ENCODE results near the gene MBD6. TPM values are rescaled to one million over a fixed set of nuclear protein-coding genes. Genes with fewer than 3 reads are reported as not detected.

MBD6 gene
- total and polyA plus RNA-seq, 2 of the 4 experiments (the other 2 are of a cell fraction) = 0.90 to 9.3 TPM

DNA sequence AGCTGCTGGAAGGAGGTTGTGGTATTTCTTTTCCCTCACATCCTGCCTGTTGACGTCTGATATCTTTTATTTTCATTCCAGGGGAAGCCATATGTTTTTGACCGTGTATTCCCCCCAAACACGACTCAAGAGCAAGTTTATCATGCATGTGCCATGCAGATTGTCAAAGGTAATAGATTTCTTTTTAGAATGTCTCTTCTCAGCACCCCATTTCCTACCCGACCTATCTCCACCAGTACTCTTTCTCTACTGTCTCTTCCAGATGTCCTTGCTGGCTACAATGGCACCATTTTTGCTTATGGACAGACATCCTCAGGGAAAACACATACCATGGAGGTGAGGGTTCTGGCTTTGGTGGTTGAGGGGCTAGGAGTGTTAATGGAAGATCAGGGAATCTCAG, 40.7 kb downstream of the MBD6 start:
- Histone ChIP-seq H2BK15ac (ENCODE audit: low read depth, low read length) (no peak overlapping the region), H2BK5ac (ENCODE audit: low read depth, low read length, poor library complexity, severe bottlenecking) (no peak overlapping the region), H3K4me2 (ENCODE audit: low read depth, low read length) (no peak overlapping the region), H3K18ac (ENCODE audit: low read depth, low read length) (no peak overlapping the region), H3K27me3 (ENCODE audit: control insufficient read depth, insufficient read depth, low read length) (peaks cover 13% of the 10 kb centered on the region), H3K23ac (ENCODE audit: low read depth, low read length) (no peak overlapping the region), H2AFZ (replicated peaks; ENCODE audit: low read length, poor library complexity) (no peak overlapping the region), H3K36me3 (ENCODE audit: control insufficient read depth, insufficient read depth, low read length) (no peaks in the 10 kb centered on the region), H4K8ac (ENCODE audit: low read depth in 2 of 2, low read length in 2 of 2) (no peak overlapping the region), H3K4me3 (ENCODE audit: insufficient read depth, low read depth, low read length) (no peak overlapping the region), H3K27ac (ENCODE audit: insufficient read depth, low read length) (no peak overlapping the region), H4K20me1 (ENCODE audit: insufficient read depth, low read length) (no peaks in the 10 kb centered on the region), H3K9me3 (ENCODE audit: control insufficient read depth, insufficient read depth, low read length) (no peaks in the 10 kb centered on the region), H3K9ac (ENCODE audit: low read depth, low read length) (no peak overlapping the region), H3K4ac (ENCODE audit: low read depth, low read length) (no peak overlapping the region), H4K91ac (ENCODE audit: insufficient read depth, low read depth, low read length) (no peak overlapping the region), H2AK9ac (replicated peaks; ENCODE audit: low read depth, low read length, poor library complexity) (no peak overlapping the region), H2BK120ac (ENCODE audit: low read depth, low read length) (no peak overlapping the region), H3K79me1 (ENCODE audit: low read depth in 1 of 2, low read length in 2 of 2) (no peaks in the 10 kb centered on the region), H3K9me1 (ENCODE audit: insufficient read depth, low read length) (no peaks in the 10 kb centered on the region), H2AK5ac (ENCODE audit: low read depth, low read length) (no peak overlapping the region), H3K56ac (ENCODE audit: extremely low read depth, insufficient read depth, low read length) (no peak overlapping the region), H3K4me1 (ENCODE audit: control insufficient read depth, insufficient read depth, low read length) (no peaks in the 10 kb centered on the region), H4K5ac (ENCODE audit: low read depth, low read length) (no peak overlapping the region), H2BK20ac (ENCODE audit: low read depth, low read length) (no peak overlapping the region), H3K14ac (replicated peaks; ENCODE audit: low read depth, low read length) (no peak overlapping the region)
- ChIA-PET POLR2A (ENCODE audit: unreplicated experiment) (no interaction called here), CTCF (no interaction called here)
- dilution Hi-C loops (cut with HindIII; ENCODE audit: low sequenced_read_pairs, unreplicated experiment) = loop anchor here (25.0 kb wide), 1 partner anchor 99 kb away; no protein-coding TSS in a partner anchor
- TF ChIP-seq NFE2L2 (IDR thresholded peaks at IDR 0.05; ENCODE audit: low read depth, low read length) = no peak
- no peak for TF ChIP-seq MAFK (IDR thresholded peaks at IDR 0.05; ENCODE audit: low read depth, low read length)
- TF ChIP-seq, protein P1, sequence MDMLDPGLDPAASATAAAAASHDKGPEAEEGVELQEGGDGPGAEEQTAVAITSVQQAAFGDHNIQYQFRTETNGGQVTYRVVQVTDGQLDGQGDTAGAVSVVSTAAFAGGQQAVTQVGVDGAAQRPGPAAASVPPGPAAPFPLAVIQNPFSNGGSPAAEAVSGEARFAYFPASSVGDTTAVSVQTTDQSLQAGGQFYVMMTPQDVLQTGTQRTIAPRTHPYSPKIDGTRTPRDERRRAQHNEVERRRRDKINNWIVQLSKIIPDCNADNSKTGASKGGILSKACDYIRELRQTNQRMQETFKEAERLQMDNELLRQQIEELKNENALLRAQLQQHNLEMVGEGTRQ (IDR thresholded peaks at IDR 0.05; ENCODE audit: low read depth, low read length) = no peak
- TF ChIP-seq RCOR1 (IDR thresholded peaks at IDR 0.05; ENCODE audit: insufficient replicate concordance, low read length) = no peak
- no peak for TF ChIP-seq MAZ (IDR thresholded peaks at IDR 0.05; ENCODE audit: borderline replicate concordance, low read depth, low read length)
- in situ Hi-C loops (cut with MboI; ENCODE audit: low sequenced_read_pairs) = no loop called here
- no peak for DNase-seq
- intact Hi-C loops (cut with micrococcal nuclease) = loop anchor here (10.0 kb wide), 1 partner anchor 1301 kb away; no protein-coding TSS in a partner anchor
- BruUV-seq (replicated peaks) = no TSS peak
- no CpG with 5 or more reads among the region's 4 CpGs for WGBS, 2 experiments (ENCODE audit: extremely low coverage in 2 of 2, insufficient read length in 1 of 2)
- no peak for ATAC-seq (ENCODE audit: low read depth)
